MM.1S (cell line): Measurements from ENCODE around the gene ESRRA.

Experiments
- DNase-seq: peaks from one replicate; pipeline ENCODE4 v3.0.0-alpha.2; 2015
- H2AFZ ChIP-seq: fragments of 300-600 bp; sonication (generic); 2 replicates; pipeline ENCODE4 v1.6.0; 2016; ENCODE audit warnings: antibody characterized with exemption, low read length
- H3F3A ChIP-seq: fragments of 300-600 bp; sonication (generic); 2 replicates; pipeline ENCODE4 v1.6.1; 2016; ENCODE audit warnings: mild to moderate bottlenecking, antibody characterized with exemption, low read length, moderate library complexity, mixed read lengths; ENCODE audit not compliant: insufficient read depth
- H3K27ac ChIP-seq: fragments of 300-600 bp; sonication (generic); 2 replicates; pipeline ENCODE4 v1.5.1; 2016; ENCODE audit warnings: mild to moderate bottlenecking, low read length
- H3K27me3 ChIP-seq: fragments of 300-600 bp; sonication (generic); replicated peaks from 2 replicates; pipeline ENCODE4 v1.6.0; 2016; ENCODE audit warnings: low read length; ENCODE audit not compliant: insufficient read depth
- H3K36me3 ChIP-seq: fragments of 300-600 bp; sonication (generic); replicated peaks from 2 replicates; pipeline ENCODE4 v1.6.1; 2016; ENCODE audit warnings: mild to moderate bottlenecking, low read length, mixed read lengths; ENCODE audit not compliant: insufficient read depth
- H3K4me1 ChIP-seq: fragments of 300-600 bp; sonication (generic); 2 replicates; pipeline ENCODE4 v1.6.1; 2016; ENCODE audit warnings: low read length, mixed read lengths
- H3K4me2 ChIP-seq: fragments of 300-600 bp; sonication (generic); 2 replicates; pipeline ENCODE4 v1.6.0; 2016; ENCODE audit warnings: low read depth, low read length
- H3K4me3 ChIP-seq: fragments of 300-600 bp; sonication (generic); 2 replicates; pipeline ENCODE4 v1.5.1; 2016; ENCODE audit warnings: low read length, mixed read lengths
- H3K79me2 ChIP-seq: fragments of 300-600 bp; sonication (generic); 2 replicates; pipeline ENCODE4 v1.6.1; 2016; ENCODE audit warnings: mixed run types, low read length, mixed read lengths
- H3K9ac ChIP-seq: fragments of 300-600 bp; sonication (generic); 2 replicates; pipeline ENCODE4 v1.6.1; 2016; ENCODE audit warnings: low read length, mixed read lengths
- H3K9me2 ChIP-seq: fragments of 300-600 bp; sonication (generic); replicated peaks from 2 replicates; pipeline ENCODE4 v1.6.1; 2016; ENCODE audit warnings: mild to moderate bottlenecking, low read length, mixed read lengths; ENCODE audit not compliant: insufficient read depth
- H3K9me3 ChIP-seq: fragments of 300-600 bp; sonication (generic); replicated peaks from 2 replicates; pipeline ENCODE4 v1.6.1; 2016; ENCODE audit warnings: mild to moderate bottlenecking, low read length, mixed read lengths; ENCODE audit not compliant: insufficient read depth
- H4K20me1 ChIP-seq: fragments of 300-600 bp; sonication (generic); 2 replicates; pipeline ENCODE4 v1.6.1; 2016; ENCODE audit warnings: mild to moderate bottlenecking, low read length, moderate library complexity, mixed read lengths; ENCODE audit not compliant: insufficient read depth
- CTCF ChIP-seq: fragments of 300-600 bp; sonication (generic); IDR thresholded peaks from 2 replicates; pipeline ENCODE4 v1.5.1; 2016; ENCODE audit warnings: antibody characterized with exemption, low read length, mixed read lengths
- EZH2 ChIP-seq: fragments of 300-600 bp; sonication (generic); optimal IDR thresholded peaks from 2 replicates; pipeline ENCODE3; 2017; ENCODE audit warnings: low read depth, mild to moderate bottlenecking, antibody characterized with exemption, low read length, mixed read lengths
- EZH2phosphoT487 ChIP-seq: fragments of 300-600 bp; sonication (generic); IDR thresholded peaks from 2 replicates; pipeline ENCODE4 v1.6.1; 2018; ENCODE audit warnings: antibody characterized with exemption, low read length

The ESRRA gene

GRCh38 chr11:64361659-64362058 is 56.3 kb downstream of the ESRRA start:
- Histone ChIP-seq H3K27me3 (no peaks in the 10 kb centered on the region), H3K9ac (no peak overlapping the region), H2AFZ (no peak overlapping the region), H3K9me2 (no peaks in the 10 kb centered on the region), H3K9me3 (no peaks in the 10 kb centered on the region), H3K79me2 (peaks cover 13% of the 10 kb centered on the region), H3K4me1 (peaks cover 13% of the 10 kb centered on the region), H3K36me3 (no peaks in the 10 kb centered on the region; the same call in 1 of the 2 replicates), H3K4me2 (no peak overlapping the region), H3K4me3 (no peak overlapping the region), H3F3A (no peaks in the 10 kb centered on the region), H4K20me1 (no peaks in the 10 kb centered on the region), H3K27ac (no peak overlapping the region)
- TF ChIP-seq CTCF (no peak), EZH2phosphoT487 (no peak), EZH2 (no peak)
- no peak for DNase-seq

- H3K36me3 ChIP-seq: no peaks in the 10 kb centered on the region; the same call in 1 of the 2 replicates
- TF ChIP-seq CTCF: no peak
- TF ChIP-seq EZH2phosphoT487: no peak
- no peak for TF ChIP-seq EZH2
- no peaks in the 10 kb centered on the region for H3K9me2 ChIP-seq
- H2AFZ ChIP-seq: no peak overlapping the region
- H3K9ac ChIP-seq: no peak overlapping the region
- no peaks in the 10 kb centered on the region for H3K27me3 ChIP-seq
- H3K27ac ChIP-seq: no peak overlapping the region
- DNase-seq: no peak
- no peaks in the 10 kb centered on the region for H3K9me3 ChIP-seq
- peaks cover 13% of the 10 kb centered on the region for H3K79me2 ChIP-seq
- no peaks in the 10 kb centered on the region for H3F3A ChIP-seq
- H3K4me3 ChIP-seq: no peak overlapping the region
- peaks cover 13% of the 10 kb centered on the region for H3K4me1 ChIP-seq
- H4K20me1 ChIP-seq: no peaks in the 10 kb centered on the region
- H3K4me2 ChIP-seq: no peak overlapping the region
Measured at GRCh38 chr11:64362339-64362738, 57.0 kb downstream of the ESRRA start.

- peaks cover 13% of the 10 kb centered on the region for H3K4me1 ChIP-seq
- no peaks in the 10 kb centered on the region for H3K27me3 ChIP-seq
- peaks cover 10% of the 10 kb centered on the region for H3K79me2 ChIP-seq
- no peak overlapping the region for H2AFZ ChIP-seq
- no peak for TF ChIP-seq EZH2phosphoT487
- TF ChIP-seq EZH2: no peak
- TF ChIP-seq CTCF: no peak
- H3K27ac ChIP-seq: no peak overlapping the region
- no peaks in the 10 kb centered on the region for H3K9me3 ChIP-seq
- no peak overlapping the region for H3K4me3 ChIP-seq
- no peaks in the 10 kb centered on the region for H3F3A ChIP-seq
- H3K36me3 ChIP-seq: no peaks in the 10 kb centered on the region; the same call in 1 of the 2 replicates
- H3K9ac ChIP-seq: no peak overlapping the region
- no peaks in the 10 kb centered on the region for H3K9me2 ChIP-seq
- DNase-seq: no peak
- H4K20me1 ChIP-seq: no peaks in the 10 kb centered on the region
- H3K4me2 ChIP-seq: no peak overlapping the region
Measured at GRCh38 chr11:64364435-64364834, 59.1 kb downstream of the ESRRA start.
